ENCODE results near the gene KICS2.
A peak's percentile ranks its signal among the peaks of the same experiment; 100 is the strongest.
"Not testable (repeated sequence)": the region's sequence is repeated elsewhere in the genome, so short reads cannot be mapped to it uniquely, and the experiment has no call there.

The KICS2 gene

DNA sequence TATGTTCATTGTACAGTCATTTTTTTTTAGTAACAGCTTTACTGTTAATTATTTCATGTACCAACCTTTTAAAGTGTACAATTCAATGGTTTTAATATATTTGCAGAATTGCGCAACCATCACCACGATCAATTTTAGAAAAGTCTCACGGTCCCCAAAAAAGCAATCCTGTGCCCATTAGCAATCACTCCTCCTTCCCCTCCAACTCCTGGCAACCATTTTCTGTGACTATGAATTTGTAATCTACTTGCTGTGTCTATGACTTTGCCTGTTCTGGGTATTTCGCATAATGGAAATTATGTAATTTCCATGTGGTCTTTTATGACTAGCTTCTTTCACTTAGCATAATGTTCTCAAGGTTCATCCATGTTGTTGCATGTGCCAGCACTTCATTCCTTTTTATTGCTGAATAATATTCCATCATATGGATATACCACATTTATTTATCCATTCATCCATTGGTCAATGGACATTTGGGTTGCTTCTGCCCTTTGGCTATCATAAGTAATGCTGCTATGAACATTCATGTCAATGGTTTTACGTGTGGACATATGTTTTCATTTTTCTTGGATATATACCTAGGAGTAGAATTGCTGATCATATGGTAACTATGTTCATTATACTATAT, 9.9 kb downstream of the KICS2 start:
- no peak for FAIRE-seq

DNA sequence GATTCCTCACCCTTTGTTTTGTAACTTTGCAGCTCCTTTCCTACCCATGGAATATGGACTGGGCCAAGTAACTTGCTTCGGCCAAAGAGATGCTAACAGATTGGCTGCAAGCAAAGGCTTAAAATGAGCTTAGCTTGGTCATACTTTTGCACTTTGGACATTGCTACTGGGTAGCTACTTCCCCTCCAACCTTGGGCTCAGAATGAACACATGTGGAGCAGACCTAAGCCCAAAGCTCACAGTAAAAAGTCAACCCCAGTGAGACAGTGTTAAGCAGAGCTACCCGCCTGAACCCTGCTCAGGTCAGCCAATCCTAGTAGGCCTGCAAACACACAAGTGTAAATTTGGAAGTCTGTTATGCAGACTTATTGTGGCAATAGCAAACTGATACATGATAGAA, 14.6 kb downstream of the KICS2 start:
- FAIRE-seq, result no peak

DNA sequence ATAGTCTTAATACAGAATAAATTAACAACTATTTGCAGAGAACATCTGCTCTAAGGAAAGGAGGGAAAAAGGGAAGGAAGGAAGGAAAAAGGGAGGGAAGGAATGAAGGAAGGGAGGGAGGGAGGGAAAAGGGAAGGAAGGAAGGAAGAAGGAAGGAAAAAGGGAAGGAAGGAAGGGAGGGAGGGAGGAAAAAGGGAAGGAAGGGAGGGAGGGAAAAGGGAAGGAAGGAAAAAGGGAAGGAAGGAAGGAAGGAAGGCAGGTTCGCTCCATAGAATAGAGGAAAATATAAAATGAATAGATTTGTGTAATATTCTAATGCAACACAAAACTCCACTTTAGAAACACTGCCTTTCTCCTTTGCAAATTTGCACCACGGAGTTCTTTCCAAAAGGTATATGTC, 16.6 kb downstream of the KICS2 start:
- FAIRE-seq, result no peak

DNA sequence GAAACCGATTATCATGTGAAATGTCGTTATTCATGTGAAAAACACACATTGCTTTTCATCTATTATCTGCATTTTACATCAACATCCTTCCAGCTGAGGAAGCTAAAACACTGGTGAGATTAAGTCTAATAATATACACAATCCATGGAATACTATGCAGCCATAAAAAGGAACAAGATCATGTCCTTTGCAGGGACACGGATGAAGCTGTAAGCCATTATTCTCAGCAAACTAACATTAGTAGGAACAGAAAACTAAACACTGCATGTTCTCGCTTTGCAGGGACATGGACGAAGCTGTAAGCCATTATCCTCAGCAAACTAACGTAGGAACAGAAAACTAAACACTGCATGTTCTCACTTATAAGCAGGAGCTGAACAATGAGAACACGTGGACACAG, 18.3 kb downstream of the KICS2 start:
- no peak for FAIRE-seq

DNA sequence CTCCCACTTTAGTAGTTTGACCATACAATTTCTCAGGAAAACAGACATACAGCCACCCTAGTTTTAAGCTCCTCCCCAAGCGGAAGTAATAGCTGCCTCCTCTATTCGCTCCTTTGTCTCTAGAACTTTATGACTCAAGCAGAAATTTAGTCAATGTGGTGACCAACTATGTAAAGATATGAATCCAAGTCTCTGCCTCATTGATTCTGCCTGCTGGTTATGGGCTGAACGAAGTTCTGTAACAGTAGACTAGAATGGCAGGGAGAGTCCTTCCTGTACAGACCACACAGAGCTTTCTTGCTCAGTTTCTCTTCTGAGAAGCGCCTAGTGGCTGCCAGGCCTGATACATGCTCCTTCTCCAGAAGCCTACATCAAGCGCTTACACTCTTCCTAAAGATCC, 19.1 kb downstream of the KICS2 start:
- no peak for FAIRE-seq

- FAIRE-seq, result not testable (repeated sequence)
Measured at GRCh38 chr12:64195841-64196240, 26.3 kb downstream of the KICS2 start.

DNA sequence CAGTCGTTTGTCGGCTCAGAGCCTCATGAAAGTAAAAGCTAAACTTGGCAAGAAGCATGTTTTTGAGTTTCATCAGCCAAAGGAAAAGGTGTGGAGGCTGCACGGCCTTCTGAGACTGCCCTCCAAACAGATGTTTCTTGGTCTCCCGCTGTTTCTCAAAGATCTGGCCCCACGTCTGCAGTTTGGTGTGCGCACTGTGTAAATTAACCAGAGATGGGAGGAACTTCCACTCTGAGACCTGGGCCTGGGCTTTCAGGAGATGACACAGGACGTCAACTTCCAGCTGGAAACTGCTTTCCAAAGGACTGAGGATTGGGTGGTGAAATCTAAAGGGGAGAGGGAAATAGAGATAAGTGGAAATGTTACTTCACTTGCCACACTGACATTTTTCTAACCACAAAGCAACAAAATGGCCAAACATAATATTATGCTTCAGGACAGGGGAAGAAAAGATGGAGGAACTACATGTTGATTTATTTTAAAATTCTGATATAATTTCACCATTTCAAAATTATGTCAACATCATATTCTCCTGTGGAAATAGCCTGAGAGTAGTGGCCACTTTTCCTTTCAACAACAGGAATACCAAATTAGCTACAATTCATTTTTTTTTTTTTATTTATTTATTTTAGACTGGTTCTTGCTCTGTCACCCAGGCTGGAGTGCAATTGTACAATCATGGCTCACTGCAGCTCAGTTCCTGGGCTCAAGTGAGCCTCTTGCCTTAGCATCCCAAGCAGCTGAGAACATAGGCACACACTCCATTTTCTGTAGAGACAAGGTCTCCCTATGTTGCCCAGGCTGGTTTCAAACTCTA, 27.6 kb downstream of the KICS2 start:
- no peak for FAIRE-seq

GRCh38 chr12:64193931-64194330, 28.2 kb downstream of the KICS2 start:
- FAIRE-seq, result no peak

DNA sequence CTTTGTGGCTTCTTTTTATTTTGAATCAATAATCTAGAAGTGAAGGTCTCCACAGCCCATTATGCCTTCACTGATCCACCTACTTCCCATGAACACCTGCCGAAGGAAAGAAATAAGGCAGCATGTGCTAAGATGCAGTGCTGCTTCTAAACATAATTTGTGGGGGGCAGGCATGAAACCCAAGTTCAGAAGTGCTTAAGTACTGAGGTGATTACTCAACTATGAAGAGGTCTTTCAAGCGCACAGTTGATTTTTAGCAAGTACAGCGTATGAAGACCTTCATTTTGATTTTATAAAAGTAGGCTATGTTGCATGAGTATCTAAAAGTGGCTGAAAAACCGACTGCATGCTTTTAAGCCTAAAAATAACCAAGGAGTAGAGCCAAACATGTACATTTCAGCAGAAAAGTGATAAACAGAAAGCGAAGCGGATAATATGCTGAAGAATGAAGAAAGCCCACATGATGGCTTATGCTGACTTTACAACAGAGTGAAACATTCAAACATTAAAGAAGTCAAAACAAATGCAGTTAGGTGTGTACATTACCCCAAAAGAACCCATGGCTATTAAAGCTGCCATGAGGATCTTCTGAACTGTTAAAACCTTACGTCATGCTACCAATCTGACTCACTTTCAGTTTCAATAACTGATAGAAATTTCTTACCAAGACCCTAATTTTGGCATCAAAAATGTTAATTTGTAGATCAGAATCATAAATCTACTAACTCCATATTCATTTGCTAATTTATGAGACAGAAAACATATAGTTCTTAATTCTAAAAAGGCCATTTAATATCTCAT, 29.3 kb downstream of the KICS2 start:
- FAIRE-seq, result no peak

DNA sequence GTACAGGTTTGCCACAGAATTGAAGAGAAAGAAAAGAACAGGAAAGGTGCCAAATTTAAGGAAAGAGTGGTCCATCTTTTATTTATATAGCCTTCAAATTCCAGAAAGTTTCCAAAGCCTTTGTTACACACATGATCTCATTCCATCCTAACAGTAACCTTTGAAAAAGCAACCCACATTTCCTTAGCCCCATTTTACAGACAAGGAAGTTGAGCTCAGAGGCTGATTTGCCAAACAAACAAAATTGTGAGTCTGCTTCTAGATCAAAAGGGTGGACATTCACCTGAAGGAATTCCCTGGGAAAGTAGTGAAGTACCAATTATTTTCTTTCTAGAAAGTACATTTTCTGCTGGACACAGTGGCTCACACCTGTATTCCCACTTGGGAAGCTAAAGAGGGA, 32.0 kb downstream of the KICS2 start:
- no peak for FAIRE-seq

DNA sequence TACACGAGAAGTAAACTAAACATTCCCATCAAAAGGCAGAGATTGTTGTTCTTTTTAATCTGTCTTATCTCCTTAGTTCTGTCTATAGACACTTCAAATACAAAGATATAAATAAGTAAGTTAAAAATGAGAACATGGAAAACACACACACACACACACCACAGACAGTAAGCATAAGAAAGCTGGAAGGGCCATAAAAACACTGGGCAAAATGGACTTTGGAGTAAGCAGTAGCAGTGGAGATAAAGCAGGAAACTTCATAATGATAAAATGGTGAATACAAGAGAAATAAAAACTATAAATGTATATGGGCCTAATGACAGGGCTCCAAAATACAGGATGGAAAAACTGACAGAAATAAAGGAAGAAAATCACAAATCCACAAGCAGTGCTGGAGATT, 32.6 kb downstream of the KICS2 start:
- no peak for FAIRE-seq

GRCh38 chr12:64187794-64188193, 34.3 kb downstream of the KICS2 start:
- no peak for FAIRE-seq

GRCh38 chr12:64187370-64187769, 34.7 kb downstream of the KICS2 start:
- no peak for FAIRE-seq

DNA sequence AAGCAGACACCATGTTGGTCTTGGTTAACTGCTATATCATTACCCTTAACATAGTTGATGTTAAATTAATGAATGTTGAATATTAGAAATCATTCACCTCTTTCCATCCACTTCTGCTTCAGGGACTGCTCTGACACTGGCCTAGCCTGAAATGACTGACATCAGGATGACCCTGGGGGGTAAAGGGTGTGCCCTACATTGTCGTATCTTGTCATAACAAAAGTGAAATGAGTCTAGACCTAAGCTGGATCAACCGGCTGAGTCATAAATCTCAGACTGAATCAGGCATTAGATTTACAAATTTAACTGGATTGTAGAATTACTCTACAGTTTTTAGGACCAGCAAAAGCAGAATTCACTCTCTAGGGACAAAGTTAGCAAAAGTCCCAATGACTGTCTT, 35.3 kb downstream of the KICS2 start:
- no peak for FAIRE-seq

GRCh38 chr12:64184216-64184615, 37.9 kb downstream of the KICS2 start:
- FAIRE-seq, result no peak

GRCh38 chr12:64181430-64182291, 40.4 kb downstream of the KICS2 start:
- FAIRE-seq, result peak; percentile 95

DNA sequence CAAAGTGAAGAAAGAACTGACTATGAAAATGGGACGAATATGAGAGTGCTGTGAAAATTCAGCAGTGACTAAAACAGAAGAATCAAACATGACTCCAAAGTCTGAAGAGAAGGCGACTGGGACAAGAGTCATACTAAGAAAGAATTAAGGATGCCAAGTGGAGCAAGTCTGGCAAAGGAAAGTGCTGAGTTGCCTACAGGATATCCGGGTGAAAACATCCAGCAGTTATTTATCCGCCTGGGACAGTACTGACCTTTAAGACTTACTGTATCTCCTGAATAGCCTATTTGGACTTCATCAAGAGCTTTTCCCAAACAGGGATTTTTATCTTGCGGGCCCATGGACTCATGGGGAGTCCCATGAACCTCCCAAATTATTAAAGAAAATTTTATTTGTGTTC, 41.1 kb downstream of the KICS2 start:
- no peak for FAIRE-seq

DNA sequence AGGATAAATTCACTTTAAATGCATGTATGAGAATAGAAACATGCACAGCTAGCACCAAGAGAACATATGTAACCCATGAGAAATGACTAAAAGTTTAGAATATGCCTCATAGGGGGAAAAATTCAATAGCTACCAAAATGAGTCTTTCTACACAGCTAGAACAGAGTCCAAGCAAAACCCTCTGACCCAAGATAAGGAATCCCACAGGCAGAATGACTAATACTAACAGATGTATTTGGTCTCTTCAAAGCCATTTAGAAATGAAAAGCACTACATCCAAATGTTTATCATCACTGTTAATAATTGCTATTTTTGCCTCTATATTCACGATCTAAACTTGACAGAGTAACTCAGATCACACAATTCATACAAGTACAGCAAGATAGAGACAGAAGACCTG, 44.0 kb downstream of the KICS2 start:
- no peak for FAIRE-seq

DNA sequence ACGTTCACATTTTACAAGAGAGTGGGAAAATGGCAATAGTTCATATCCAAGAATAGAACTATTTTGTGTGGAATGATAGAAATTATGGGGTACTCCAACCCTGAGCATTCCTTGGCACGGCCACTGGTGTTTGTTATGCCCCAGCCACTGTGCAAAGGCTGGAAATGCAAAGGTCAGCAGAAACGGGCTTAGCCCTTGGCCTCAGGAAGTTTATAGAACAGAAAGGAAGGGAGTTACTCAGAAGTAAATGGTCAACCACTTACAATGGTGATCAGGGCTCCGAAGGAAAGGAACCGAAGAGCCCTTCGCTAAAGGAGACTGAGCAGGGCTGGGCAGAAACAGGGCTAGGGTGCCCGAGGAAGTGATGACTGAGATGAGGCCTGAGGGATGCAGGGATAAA, 45.1 kb downstream of the KICS2 start:
- FAIRE-seq, result no peak

GRCh38 chr12:64175254-64175945, 46.7 kb downstream of the KICS2 start:
- no peak for FAIRE-seq

- no peak for FAIRE-seq
Measured at GRCh38 chr12:64173456-64173855, 48.6 kb downstream of the KICS2 start.

Data from A204.1 (cell line).